ENCODE data around the gene UBE2I.

DNA sequence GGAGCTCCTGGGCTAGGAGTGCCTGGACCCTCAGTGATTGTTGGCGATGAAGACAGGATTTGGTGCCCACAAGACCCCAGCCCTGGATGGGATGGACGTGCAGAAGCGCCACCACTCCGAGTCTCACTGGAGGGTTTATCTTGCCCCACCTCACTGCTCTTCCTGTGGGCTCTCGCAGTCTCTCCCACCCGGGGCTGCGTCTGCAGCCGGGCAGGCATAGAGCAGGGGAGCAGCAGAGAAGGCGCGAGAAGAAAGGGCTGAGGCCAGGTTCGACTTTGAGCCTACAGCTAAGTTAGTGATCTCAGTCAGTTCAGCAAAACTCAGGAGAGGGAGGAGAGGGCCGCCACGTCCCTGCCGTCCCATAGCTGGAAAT, 6.6 kb downstream of the UBE2I start:
- TF ChIP-seq POLR2AphosphoS5 (IDR thresholded peaks at IDR 0.05; ENCODE audit: borderline replicate concordance, low read depth, low read length), result no peak
- TF ChIP-seq EZH2 (IDR thresholded peaks at IDR 0.05), result no peak

All from SK-N-MC (cell line).